ENCODE results near the gene CKM. TPM values are rescaled to one million over a fixed set of nuclear protein-coding genes. Genes with fewer than 3 reads are reported as not detected.
"Not testable (repeated sequence)": the region's sequence is repeated elsewhere in the genome, so short reads cannot be mapped to it uniquely, and the experiment has no call there.

The CKM gene
- total RNA-seq, 2 experiments from 2014 or later, result not detected

DNA sequence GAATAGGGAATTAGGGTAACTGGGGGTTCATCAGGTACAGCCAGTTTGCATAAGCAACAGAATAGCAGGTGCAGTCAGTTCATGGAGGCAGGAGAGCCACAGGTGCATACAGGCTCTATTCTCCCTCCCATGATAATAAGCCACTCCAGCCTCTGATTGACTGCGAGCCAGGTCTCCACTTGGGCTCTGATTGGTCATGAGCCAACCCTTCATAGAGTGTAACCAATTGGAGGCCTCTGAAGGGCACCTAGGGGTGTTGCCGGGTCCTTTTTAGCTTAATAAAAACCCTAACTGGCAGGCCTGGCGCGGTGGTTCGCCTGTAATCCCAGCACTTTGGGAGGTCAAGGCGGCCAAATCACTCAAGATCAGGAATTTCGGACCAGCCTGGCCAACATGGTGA lies 8.7 kb upstream of the CKM start:
- Mint-ChIP-seq H3K27me3 (peaks cover 4% of the 10 kb centered on the region), H3K27ac (no peak overlapping the region), H3K9me3 (no peaks in the 10 kb centered on the region), H3K36me3 (no peaks in the 10 kb centered on the region), H3K4me1 (ENCODE audit: low read depth) (no peaks in the 10 kb centered on the region), H3K4me3 (no peak overlapping the region)
- ChIA-PET CTCF (no interaction called here), POLR2A (no interaction called here)
- intact Hi-C loops (cut with micrococcal nuclease), result no loop called here
- no peak for DNase-seq

GRCh38 chr19:45327404-45328143 lies 4.9 kb upstream of the CKM start:
- CTCF ChIA-PET, result interaction anchor here (2.6 kb wide), 1 partner anchor 11 kb away, joined by 17 read pairs; no protein-coding TSS in a partner anchor

GRCh38 chr19:45324349-45324907 lies 1.8 kb upstream of the CKM start:
- H3K4me3 Mint-ChIP-seq, result no peak overlapping the region
- no peaks in the 10 kb centered on the region for H3K9me3 Mint-ChIP-seq
- H3K27ac Mint-ChIP-seq, result no peak overlapping the region
- intact Hi-C loops (cut with micrococcal nuclease), result no loop called here
- peaks cover 30% of the 10 kb centered on the region for H3K27me3 Mint-ChIP-seq
- DNase-seq, result no peak
- H3K4me1 Mint-ChIP-seq (ENCODE audit: low read depth), result no peaks in the 10 kb centered on the region
- H3K36me3 Mint-ChIP-seq, result no peaks in the 10 kb centered on the region
- POLR2A ChIA-PET, result no interaction called here
- CTCF ChIA-PET, result no interaction called here

More at GRCh38 chr19:45327404-45328143, 4.9 kb upstream of the CKM start:
- no peak for DNase-seq
- Mint-ChIP-seq H3K36me3 (no peaks in the 10 kb centered on the region), H3K9me3 (no peaks in the 10 kb centered on the region), H3K4me1 (ENCODE audit: low read depth) (no peaks in the 10 kb centered on the region), H3K4me3 (no peak overlapping the region), H3K27me3 (peaks cover 19% of the 10 kb centered on the region), H3K27ac (no peak overlapping the region)
- POLR2A ChIA-PET, result no interaction called here
- intact Hi-C loops (cut with micrococcal nuclease), result no loop called here

GRCh38 chr19:45323671-45324081 lies 1.0 kb upstream of the CKM start:
- Mint-ChIP-seq H3K27ac (no peak overlapping the region), H3K27me3 (peaks cover 30% of the 10 kb centered on the region), H3K4me3 (no peak overlapping the region), H3K9me3 (no peaks in the 10 kb centered on the region), H3K36me3 (no peaks in the 10 kb centered on the region), H3K4me1 (ENCODE audit: low read depth) (no peaks in the 10 kb centered on the region)
- ChIA-PET POLR2A (no interaction called here), CTCF (no interaction called here)
- intact Hi-C loops (cut with micrococcal nuclease), result no loop called here
- no peak for DNase-seq

DNA sequence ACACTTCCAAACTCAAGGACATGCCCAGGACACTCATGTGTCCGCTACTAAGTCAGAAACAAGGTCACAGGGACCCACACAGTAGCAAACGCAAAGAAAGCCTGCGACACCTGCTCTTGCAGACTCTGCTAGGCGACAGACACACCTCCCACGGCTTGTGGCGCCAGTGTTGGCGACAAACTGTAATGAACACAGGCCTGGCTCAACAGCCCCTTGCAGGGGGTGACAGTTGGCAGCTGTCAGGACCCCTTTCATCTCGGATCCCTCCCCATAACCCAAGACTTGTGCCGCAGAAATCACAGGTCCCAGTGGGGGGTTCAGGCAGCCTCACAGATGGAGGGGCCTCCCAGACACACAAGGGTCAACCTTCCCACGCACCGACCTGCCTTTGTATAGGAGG lies 364 bp downstream of the CKM start:
- Mint-ChIP-seq H3K9me3 (no peaks in the 10 kb centered on the region), H3K4me3 (no peak overlapping the region), H3K36me3 (no peaks in the 10 kb centered on the region), H3K27me3 (peaks cover 37% of the 10 kb centered on the region), H3K27ac (no peak overlapping the region), H3K4me1 (ENCODE audit: low read depth) (no peaks in the 10 kb centered on the region)
- DNase-seq, result no peak
- CTCF ChIA-PET, result no interaction called here
- intact Hi-C loops (cut with micrococcal nuclease), result no loop called here
- POLR2A ChIA-PET, result no interaction called here

GRCh38 chr19:45321848-45322247 lies 827 bp downstream of the CKM start:
- Mint-ChIP-seq H3K4me3 (no peak overlapping the region), H3K4me1 (ENCODE audit: low read depth) (no peaks in the 10 kb centered on the region), H3K27ac (no peak overlapping the region), H3K27me3 (peaks cover 37% of the 10 kb centered on the region), H3K36me3 (no peaks in the 10 kb centered on the region), H3K9me3 (no peaks in the 10 kb centered on the region)
- no peak for DNase-seq
- ChIA-PET POLR2A (no interaction called here), CTCF (no interaction called here)
- intact Hi-C loops (cut with micrococcal nuclease), result no loop called here

GRCh38 chr19:45320997-45321775 lies 1.5 kb downstream of the CKM start:
- H3K4me1 Mint-ChIP-seq (ENCODE audit: low read depth), result no peaks in the 10 kb centered on the region
- no peaks in the 10 kb centered on the region for H3K36me3 Mint-ChIP-seq
- ChIA-PET POLR2A (no interaction called here), CTCF (interaction anchor here (0.6 kb wide), 1 partner anchor 18 kb away, joined by 3 read pairs; no protein-coding TSS in a partner anchor)
- no peaks in the 10 kb centered on the region for H3K9me3 Mint-ChIP-seq
- peaks cover 38% of the 10 kb centered on the region for H3K27me3 Mint-ChIP-seq
- no peak overlapping the region for H3K4me3 Mint-ChIP-seq
- intact Hi-C loops (cut with micrococcal nuclease), result no loop called here
- no peak for DNase-seq
- no peak overlapping the region for H3K27ac Mint-ChIP-seq

DNA sequence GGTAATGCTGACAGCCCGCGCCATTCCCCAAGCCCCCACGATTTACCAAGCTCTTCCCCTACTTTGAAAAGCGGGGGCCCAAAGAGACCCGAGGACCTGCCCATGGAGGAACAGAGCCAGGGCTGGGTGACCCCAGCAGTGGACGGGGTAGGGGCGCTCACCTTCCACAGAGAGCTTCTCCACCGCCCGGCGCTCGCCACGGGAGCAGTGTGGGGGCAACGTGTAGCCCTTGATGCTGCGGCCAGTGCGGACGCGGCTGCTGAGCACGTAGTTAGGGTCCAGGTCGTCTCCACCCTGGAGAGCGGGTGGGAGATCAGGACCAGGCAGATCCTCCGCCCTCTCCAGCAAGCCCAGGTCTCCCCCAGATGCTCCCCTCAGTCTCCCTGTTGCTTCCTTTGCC lies 7.4 kb downstream of the CKM start:
- ChIA-PET POLR2A (no interaction called here), CTCF (no interaction called here)
- Mint-ChIP-seq H3K36me3 (no peaks in the 10 kb centered on the region), H3K27me3 (peaks cover 21% of the 10 kb centered on the region), H3K9me3 (no peaks in the 10 kb centered on the region), H3K27ac (no peak overlapping the region), H3K4me1 (ENCODE audit: low read depth) (no peaks in the 10 kb centered on the region), H3K4me3 (no peak overlapping the region)
- no peak for DNase-seq
- intact Hi-C loops (cut with micrococcal nuclease), result no loop called here

DNA sequence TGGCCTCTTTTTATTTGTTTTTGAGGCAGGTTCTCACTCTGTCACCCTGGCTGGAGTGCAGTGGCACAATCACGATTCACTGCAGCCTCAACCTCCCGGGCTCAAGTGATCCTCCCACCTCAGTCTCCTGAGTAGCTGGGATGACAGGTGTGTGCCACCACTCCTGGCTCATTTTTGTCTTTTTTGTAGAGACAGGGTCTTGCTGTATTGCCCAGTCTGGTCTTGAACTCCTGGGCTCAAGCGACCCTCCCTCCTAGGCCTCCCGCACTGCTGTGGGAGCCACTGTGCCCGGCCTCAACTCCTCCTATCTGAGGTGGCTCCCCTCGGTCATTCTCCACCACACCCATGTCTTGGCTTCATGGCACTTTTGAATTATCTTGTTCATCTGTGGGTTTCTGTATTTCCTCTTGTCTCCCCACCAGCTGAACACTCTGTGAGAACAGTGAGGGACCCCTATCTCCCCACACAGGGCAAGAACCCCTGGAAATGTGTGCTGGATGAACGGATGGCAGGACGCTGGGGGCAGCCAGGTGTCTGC lies 7.9 kb downstream of the CKM start:
- no peaks in the 10 kb centered on the region for H3K4me1 Mint-ChIP-seq (ENCODE audit: low read depth)
- no peak overlapping the region for H3K27ac Mint-ChIP-seq
- POLR2A ChIA-PET, result no interaction called here
- intact Hi-C loops (cut with micrococcal nuclease), result no loop called here
- peaks cover 21% of the 10 kb centered on the region for H3K27me3 Mint-ChIP-seq
- DNase-seq, result no peak
- no peak overlapping the region for H3K4me3 Mint-ChIP-seq
- no peaks in the 10 kb centered on the region for H3K9me3 Mint-ChIP-seq
- no peaks in the 10 kb centered on the region for H3K36me3 Mint-ChIP-seq
- CTCF ChIA-PET, result no interaction called here

DNA sequence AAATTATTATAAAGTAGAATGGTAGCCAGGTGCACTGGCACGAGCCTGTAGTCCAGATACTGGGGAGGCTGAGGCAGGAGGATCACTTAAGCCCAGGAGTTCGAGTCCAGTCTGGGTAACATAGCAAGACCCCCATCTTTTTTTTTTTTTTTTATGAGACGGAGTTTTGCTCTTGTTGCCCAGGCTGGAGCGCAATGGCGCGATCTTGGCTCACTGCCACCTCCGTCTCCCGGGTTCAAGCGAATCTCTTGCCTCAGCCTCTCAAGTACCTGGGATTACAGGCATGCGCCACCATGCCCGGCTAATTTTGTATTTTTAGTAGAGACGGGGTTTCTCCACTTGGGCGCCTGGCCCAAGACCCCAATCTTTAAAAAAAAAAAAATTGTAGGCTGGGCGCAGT lies 10.4 kb downstream of the CKM start:
- CTCF ChIA-PET; intact Hi-C loops (cut with micrococcal nuclease); H3K4me3 Mint-ChIP-seq; DNase-seq; H3K4me1 Mint-ChIP-seq (ENCODE audit: low read depth); POLR2A ChIA-PET; H3K9me3 Mint-ChIP-seq; H3K36me3 Mint-ChIP-seq; H3K27me3 Mint-ChIP-seq; H3K27ac Mint-ChIP-seq: not testable (repeated sequence)

DNA sequence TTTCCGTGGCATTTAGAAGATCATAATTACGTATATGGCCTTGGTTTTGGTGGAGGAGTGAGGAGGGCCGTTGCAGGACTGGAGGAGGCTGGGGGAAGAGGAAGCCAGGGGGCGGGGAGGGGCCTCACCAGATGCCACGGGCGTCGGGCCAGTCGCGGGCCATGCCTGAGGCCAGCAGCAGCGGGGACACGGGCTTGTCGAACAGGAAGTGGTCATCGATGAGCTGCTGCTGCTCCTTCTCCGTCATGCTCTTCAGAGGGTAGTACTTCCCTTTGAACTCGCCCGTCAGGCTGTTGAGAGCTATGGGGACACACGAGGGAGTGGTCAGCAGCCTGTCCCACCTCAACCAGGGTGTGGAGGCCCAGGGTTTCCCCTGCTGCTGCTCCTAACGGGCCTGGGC lies 11.1 kb downstream of the CKM start:
- ChIA-PET CTCF (no interaction called here), POLR2A (no interaction called here)
- H3K4me3 Mint-ChIP-seq, result no peak overlapping the region
- H3K4me1 Mint-ChIP-seq (ENCODE audit: low read depth), result no peaks in the 10 kb centered on the region
- intact Hi-C loops (cut with micrococcal nuclease), result no loop called here
- H3K27ac Mint-ChIP-seq, result no peak overlapping the region
- DNase-seq, result no peak
- no peaks in the 10 kb centered on the region for H3K9me3 Mint-ChIP-seq
- peaks cover 9% of the 10 kb centered on the region for H3K27me3 Mint-ChIP-seq
- H3K36me3 Mint-ChIP-seq, result no peaks in the 10 kb centered on the region

GRCh38 chr19:45309322-45309721 lies 13.4 kb downstream of the CKM start:
- POLR2A ChIA-PET; intact Hi-C loops (cut with micrococcal nuclease); H3K36me3 Mint-ChIP-seq; CTCF ChIA-PET; H3K4me1 Mint-ChIP-seq (ENCODE audit: low read depth); H3K27me3 Mint-ChIP-seq; H3K9me3 Mint-ChIP-seq; H3K27ac Mint-ChIP-seq; H3K4me3 Mint-ChIP-seq; DNase-seq: not testable (repeated sequence)

Data from activated CD4-positive, alpha-beta memory T cell treated with anti-CD3 and anti-CD28 coated beads for 36 hours (primary cell).